ENCODE data around the gene LRP1.

The LRP1 gene

GRCh38 chr12:57177354-57177753, 49.1 kb downstream of the LRP1 start:
- TF ChIP-seq CTCF (IDR thresholded peaks at IDR 0.05; ENCODE audit: extremely low read depth, insufficient read depth, missing control alignments), result no peak
- in situ Hi-C loops (cut with MboI; ENCODE audit: low pct_unique_long_range_greater_than_20kb, low sequenced_read_pairs, unreplicated experiment), result loop anchor here (10.0 kb wide), 1 partner anchor 173 kb away; the partner anchor contains the start of gene ZBTB39
- DNase-seq (ENCODE audit: low spot score), result no peak

- no peak for DNase-seq (ENCODE audit: low spot score)
- no peak for TF ChIP-seq CTCF (IDR thresholded peaks at IDR 0.05; ENCODE audit: extremely low read depth, insufficient read depth, missing control alignments)
- in situ Hi-C loops (cut with MboI; ENCODE audit: low pct_unique_long_range_greater_than_20kb, low sequenced_read_pairs, unreplicated experiment), result loop anchor here (10.0 kb wide), 1 partner anchor 173 kb away; the partner anchor contains the start of gene ZBTB39
Measured at GRCh38 chr12:57178213-57178612, 49.9 kb downstream of the LRP1 start.

- TF ChIP-seq CTCF (IDR thresholded peaks at IDR 0.05; ENCODE audit: extremely low read depth, insufficient read depth, missing control alignments), result no peak
- in situ Hi-C loops (cut with MboI; ENCODE audit: low pct_unique_long_range_greater_than_20kb, low sequenced_read_pairs, unreplicated experiment), result loop anchor here (5.0 to 10.0 kb wide), 2 partner anchors 57 to 175 kb away; partner anchors contain the start of gene ZBTB39
- no peak for DNase-seq (ENCODE audit: low spot score)
Measured at GRCh38 chr12:57179331-57180086, 51.2 kb downstream of the LRP1 start.

GRCh38 chr12:57180321-57180989, 52.2 kb downstream of the LRP1 start:
- in situ Hi-C loops (cut with MboI; ENCODE audit: low pct_unique_long_range_greater_than_20kb, low sequenced_read_pairs, unreplicated experiment), result loop anchor here (5.0 kb wide), 1 partner anchor 58 kb away; no protein-coding TSS in a partner anchor
- no peak for TF ChIP-seq CTCF (IDR thresholded peaks at IDR 0.05; ENCODE audit: extremely low read depth, insufficient read depth, missing control alignments)
- DNase-seq (ENCODE audit: low spot score), result no peak

- no peak for DNase-seq (ENCODE audit: low spot score)
- TF ChIP-seq CTCF (IDR thresholded peaks at IDR 0.05; ENCODE audit: extremely low read depth, insufficient read depth, missing control alignments), result no peak
- in situ Hi-C loops (cut with MboI; ENCODE audit: low pct_unique_long_range_greater_than_20kb, low sequenced_read_pairs, unreplicated experiment), result loop anchor here (5.0 kb wide), 1 partner anchor 59 kb away; no protein-coding TSS in a partner anchor
Measured at GRCh38 chr12:57181072-57181471, 52.8 kb downstream of the LRP1 start.

- in situ Hi-C loops (cut with MboI; ENCODE audit: low pct_unique_long_range_greater_than_20kb, low sequenced_read_pairs, unreplicated experiment), result loop anchor here (5.0 kb wide), 1 partner anchor 59 kb away; no protein-coding TSS in a partner anchor
- no peak for TF ChIP-seq CTCF (IDR thresholded peaks at IDR 0.05; ENCODE audit: extremely low read depth, insufficient read depth, missing control alignments)
- DNase-seq (ENCODE audit: low spot score), result no peak
Measured at GRCh38 chr12:57181561-57182155, 53.4 kb downstream of the LRP1 start.

Data from GM13977 (cell line).